HK-2 (cell line): ENCODE data around the gene BAZ1A.

Experiments used
- DNase-seq: peaks from one replicate; pipeline ENCODE4 v3.0.0-alpha.2; 2018; ENCODE audit not compliant: unreplicated experiment

BAZ1A gene

GRCh38 chr14:34722723-34723545 is 152.2 kb downstream of the BAZ1A start:
- peak; percentile 46 for DNase-seq

- DNase-seq: no peak
Measured at GRCh38 chr14:34721129-34721528, 154.0 kb downstream of the BAZ1A start.

GRCh38 chr14:34718750-34719304 is 156.3 kb downstream of the BAZ1A start:
- DNase-seq: no peak

GRCh38 chr14:34715127-34715863 is 159.9 kb downstream of the BAZ1A start:
- DNase-seq: no peak

DNA sequence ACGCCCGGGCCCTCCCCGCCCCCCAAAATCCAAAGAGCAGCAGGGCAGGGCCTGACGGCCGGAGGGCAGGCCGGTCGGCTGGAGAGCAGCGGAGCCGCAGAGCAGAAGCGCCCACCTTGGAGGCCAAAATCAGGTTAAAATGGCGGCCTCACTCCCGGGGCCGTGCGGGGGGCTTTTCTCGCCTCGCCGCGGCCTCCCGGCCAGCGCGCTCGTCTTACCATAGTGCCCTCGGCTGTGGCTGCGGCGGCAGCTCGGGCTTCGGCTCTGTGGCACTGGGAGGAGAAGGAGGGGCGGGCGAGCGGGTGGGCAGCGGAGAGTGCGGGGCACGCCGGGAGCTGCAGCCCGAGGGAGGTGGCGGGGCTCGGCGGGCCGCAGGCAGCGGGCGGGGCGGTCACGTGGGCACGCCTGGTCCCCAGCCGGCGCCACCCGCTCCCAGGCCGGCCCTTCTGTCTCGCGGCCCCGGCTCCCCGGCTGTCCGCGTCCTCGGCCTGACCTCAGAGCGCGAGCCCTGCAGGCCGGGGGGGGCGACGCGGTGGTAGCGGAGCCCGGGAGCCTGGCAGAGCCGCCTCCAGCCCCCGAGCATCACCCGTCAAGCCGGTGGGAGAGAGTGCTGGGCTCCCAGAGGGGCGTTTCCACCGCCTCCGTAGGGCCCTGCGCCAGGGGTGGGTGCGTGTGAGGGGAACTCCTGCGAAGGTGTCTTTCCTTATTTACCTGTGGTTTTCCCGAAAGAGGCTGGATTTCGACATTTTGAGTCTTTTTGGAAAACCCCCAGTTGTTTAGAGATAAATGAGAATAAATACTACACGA is 160.6 kb downstream of the BAZ1A start, which contains the start of gene CFL2:
CFL2 (minus strand) TSS at position 274 of the 807 bp plus-strand sequence; CDS start at position 221, 53 bp downstream.
- DNase-seq: peak; percentile 84

DNA sequence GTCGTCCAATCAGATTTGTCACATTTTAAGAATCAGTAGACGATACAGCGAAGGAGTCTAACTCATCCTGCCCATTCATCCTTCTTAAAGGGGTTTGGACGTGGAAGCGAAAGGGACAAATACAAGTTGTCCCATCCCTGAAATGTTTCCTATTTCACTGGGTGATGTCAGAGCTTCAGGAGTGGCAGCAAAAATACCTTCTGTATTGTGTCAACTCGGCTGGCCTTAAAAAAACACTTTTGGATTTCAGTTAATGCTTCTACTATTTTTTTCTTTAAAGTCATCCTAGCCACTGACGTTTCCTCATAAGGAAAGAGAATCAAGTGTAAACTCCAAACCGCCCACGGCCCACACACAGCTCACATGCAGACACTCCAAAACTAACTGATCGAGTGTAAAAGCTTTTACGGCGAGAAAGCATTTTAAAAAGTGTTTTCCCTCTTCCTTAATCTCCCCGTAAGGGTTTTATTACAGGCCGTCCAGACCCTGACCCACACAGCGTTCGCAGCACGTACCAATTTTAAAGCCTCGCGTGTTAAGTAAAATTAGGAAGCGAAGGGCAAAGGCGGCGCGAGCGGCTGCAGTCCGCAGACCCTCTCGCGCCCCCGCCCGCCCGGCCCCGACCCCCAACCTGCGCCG is 161.4 kb downstream of the BAZ1A start:
- peak; percentile 24 for DNase-seq

GRCh38 chr14:34713122-34713680 is 162.0 kb downstream of the BAZ1A start:
- DNase-seq: no peak

DNA sequence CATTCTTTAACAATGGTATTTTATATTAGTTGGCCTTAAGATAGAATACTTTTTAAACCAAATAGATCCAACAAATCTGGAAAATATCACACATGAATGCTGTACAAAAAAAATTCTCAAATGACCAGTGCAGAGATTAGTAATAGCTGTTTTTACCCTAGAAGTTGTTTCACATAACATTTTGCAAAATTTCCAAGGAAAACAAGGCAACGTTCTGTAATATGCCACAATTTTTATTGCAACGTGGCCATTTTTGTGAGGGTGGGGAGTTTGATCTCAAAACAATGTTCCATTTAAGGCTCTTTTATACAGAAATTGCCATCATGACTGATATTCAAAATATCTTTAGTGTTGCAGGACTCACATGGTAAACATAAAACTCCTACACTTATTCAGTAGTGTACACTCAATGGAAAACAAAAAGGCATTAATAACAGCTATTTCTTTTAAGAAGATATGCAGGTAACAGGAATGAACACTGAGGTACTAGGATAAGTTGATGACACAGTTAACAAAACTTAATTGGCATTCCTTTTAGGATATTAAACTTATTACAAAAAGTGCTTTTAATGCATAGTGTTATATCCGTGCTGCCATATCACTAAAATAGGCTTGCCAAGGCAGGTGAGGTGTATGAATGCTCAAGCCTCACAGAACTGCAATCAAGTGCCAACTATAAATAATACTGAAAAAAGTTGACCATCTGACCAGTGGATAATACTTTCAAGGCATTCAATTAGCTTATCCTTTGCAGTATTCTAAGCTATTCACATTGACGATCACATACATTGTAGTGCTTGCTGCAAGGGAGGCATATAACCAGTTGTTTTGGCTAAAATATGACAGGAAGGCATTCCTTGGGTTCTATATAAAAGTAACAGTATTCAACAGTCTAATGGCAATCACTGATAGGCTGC is 163.1 kb downstream of the BAZ1A start:
- no peak for DNase-seq

GRCh38 chr14:34711169-34711568 is 164.0 kb downstream of the BAZ1A start:
- DNase-seq: peak; percentile 12

DNA sequence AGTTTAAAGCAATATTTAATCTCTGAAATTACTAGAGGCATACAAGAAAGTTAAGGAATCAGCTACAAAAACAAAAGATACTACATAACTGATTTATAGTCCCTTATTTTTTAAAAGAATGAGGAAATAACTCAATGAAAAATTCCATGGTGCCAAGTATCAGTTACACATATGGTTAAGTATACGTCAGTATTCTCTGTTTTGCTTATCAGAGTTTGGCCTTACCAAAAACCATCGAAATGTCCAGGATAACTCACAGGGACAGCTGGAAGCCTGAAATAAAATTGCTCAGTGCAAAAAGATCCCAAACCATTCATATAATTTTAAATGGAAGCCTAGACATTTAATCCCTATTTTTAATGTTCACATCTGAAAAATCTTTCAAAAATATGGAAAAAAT is 164.4 kb downstream of the BAZ1A start:
- DNase-seq: no peak

GRCh38 chr14:34710006-34710405 is 165.2 kb downstream of the BAZ1A start:
- no peak for DNase-seq

DNA sequence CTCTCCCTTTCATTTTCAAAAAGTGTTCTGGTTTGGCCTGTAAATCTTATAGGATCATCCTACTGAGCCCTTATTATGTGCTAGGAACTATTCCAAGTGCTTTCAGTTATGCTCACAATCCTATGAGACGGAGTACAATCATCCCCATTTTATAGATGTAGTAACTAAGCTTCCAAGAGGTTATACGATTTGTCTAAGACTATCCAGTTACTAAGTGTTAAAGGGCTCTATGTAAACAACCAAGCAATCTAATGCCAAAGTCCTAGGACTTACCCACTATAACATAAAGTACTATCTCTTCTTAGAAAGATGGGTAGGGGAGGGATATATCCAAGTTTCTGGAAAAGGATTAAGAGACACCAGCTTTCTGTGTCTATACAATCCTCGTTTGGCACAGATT is 167.4 kb downstream of the BAZ1A start:
- no peak for DNase-seq
